Lower leg skin (tissue), 4 donors: ENCODE measurements around the gene FAM228A. TPM values are rescaled to one million over a fixed set of nuclear protein-coding genes. Genes with fewer than 3 reads are reported as not detected.

Experiments
- DNase-seq, 2 donors: peaks; one replicate each; pipeline ENCODE4 v3.0.0-alpha.2; 2019; ENCODE audit warnings: low spot score in 2 of 2
- H3K4me3 ChIP-seq: fragments of 200-600 bp; sonication (generic); 2 replicates; pipeline ENCODE4 v1.5.1; 2017; ENCODE audit warnings: mild to moderate bottlenecking, low read depth; ENCODE audit not compliant: poor library complexity, severe bottlenecking
- CTCF ChIP-seq, 3 donors: fragments of 450-650 bp; IDR thresholded peaks; one replicate each; pipeline ENCODE4 v1.5.1; 2016; ENCODE audit warnings: antibody characterized with exemption in 3 of 3, mild to moderate bottlenecking in 3 of 3, moderate library complexity in 2 of 3
- POLR2A ChIP-seq, 2 donors: fragments of 450-650 bp; IDR thresholded peaks; one replicate each; pipeline ENCODE4 v1.6.1; 2016 to 2017; ENCODE audit warnings: antibody characterized with exemption in 2 of 2, mild to moderate bottlenecking in 1 of 2, moderate library complexity in 1 of 2
- WGBS, 2 donors: methylation state at CpG; one replicate each; pipeline ENCODE4 v1.1.5; 2018; 5-methylcytosine and 5-hydroxymethylcytosine counted together
- intact Hi-C: fragments of 100-400 bp; cut with DNase I; formaldehyde crosslinking; loops from one replicate; pipeline ENCODE4 v1.15.0; 2023; ENCODE audit warnings: low total_unique reads
- total RNA-seq, 4 donors: library from RNA; depleted of rRNA; stranded (reverse); fragments of >200 nt; gene quantifications; one replicate each; pipeline ENCODE4 v1.1.0, GENCODE V29; 2016

Gene FAM228A
- total RNA-seq, 4 donors from 2014 or later = 0.25 to 0.26 TPM; not detected in 2

DNA sequence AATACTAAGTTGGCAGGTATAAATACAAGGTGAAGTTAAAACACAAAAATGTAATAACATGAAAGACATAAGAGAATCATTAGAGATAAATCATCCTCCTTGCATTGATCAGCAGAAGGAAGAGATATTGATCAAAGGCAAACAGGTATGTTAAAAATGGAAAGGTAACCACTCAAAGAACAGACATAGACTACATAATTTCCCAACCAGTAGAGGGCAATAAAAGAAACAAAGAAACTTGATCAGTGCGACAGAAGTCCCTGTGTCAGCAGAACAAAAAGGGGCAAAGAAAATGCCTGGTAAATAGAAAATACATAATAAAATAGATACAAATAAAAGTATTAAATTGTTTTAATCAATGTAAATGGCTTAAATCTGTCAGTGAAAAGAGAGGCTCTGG, 53.6 kb downstream of the FAM228A start:
- WGBS, 2 donors = 42 to 58% methylated on average over 1 of the region's 1 CpG
- intact Hi-C loops = no loop called here
- DNase-seq = no peak
- H3K4me3 ChIP-seq = no peak overlapping the region
- TF ChIP-seq POLR2A (IDR thresholded peaks at IDR 0.05) = no peak
- TF ChIP-seq CTCF (IDR thresholded peaks at IDR 0.05) = no peak

DNA sequence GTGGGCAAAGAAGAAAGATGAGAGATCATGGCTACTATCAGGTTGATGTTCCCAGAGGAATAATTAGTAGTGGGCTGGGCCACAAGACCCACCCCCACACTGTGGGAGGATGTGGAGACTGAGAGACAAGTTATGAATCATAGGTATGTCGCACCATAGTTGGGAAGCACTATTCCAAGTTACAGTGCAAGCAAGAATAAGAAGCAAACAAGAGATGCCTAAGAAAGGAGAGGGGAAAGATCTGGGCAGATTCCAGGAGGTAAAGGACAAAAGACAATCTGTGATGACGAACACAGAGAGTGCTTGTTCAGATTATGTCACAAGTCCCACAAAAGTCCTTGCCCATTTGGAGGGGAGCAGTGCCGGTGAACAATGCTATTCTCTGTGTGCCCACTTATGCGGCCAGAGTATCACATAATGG, 56.6 kb downstream of the FAM228A start:
- no peak for DNase-seq
- 73 to 82% methylated on average over 4 of the region's 4 CpGs for WGBS, 2 donors
- H3K4me3 ChIP-seq = no peak overlapping the region
- intact Hi-C loops = no loop called here
- TF ChIP-seq CTCF (IDR thresholded peaks at IDR 0.05) = no peak
- TF ChIP-seq POLR2A (IDR thresholded peaks at IDR 0.05) = no peak

DNA sequence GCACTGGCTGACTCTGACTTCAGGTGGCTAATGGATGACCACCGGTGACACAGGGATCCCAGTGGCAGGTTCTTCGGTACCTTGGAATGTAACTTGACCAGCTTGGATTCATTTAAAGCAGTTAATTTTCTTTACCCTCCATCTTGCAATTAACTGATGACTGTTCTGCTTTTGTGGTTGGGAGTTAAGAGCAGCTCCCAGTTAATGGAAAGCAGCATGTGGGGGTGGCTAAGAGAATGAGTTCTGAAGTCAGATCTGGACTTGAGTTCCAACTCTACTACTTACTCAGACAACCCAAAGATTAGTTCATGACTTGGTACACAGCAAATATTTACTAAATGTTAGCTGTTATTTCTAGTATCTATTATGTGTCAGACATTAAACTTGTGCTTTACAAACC, 58.5 kb downstream of the FAM228A start:
- no peak for DNase-seq
- 76 to 91% methylated on average over 2 of the region's 2 CpGs for WGBS, 2 donors
- H3K4me3 ChIP-seq = no peak overlapping the region
- TF ChIP-seq CTCF (IDR thresholded peaks at IDR 0.05) (no peak), POLR2A (IDR thresholded peaks at IDR 0.05) (no peak)
- intact Hi-C loops = no loop called here

DNA sequence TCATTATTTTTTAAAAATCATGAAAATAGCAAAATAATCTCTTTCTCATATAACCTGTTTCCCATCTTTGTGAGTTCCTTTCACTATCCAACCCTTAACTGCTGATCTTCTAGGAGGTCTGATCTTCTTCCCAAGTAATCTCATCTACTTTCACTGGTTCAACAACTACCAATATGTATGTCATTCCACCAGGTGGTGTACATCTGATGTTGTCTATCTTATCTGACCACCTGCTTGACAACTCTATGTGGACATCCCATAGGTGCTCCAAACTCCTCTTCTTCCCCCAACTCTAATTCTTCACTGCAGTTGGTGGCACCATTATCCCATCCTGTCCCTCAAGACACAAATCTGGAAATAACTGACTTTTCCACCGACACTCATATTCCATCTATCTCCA, 62.5 kb downstream of the FAM228A start:
- WGBS, 2 donors = 88 to 97% methylated on average over 1 of the region's 1 CpG
- no peak overlapping the region for H3K4me3 ChIP-seq
- TF ChIP-seq POLR2A (IDR thresholded peaks at IDR 0.05) (no peak), CTCF (IDR thresholded peaks at IDR 0.05) (no peak)
- intact Hi-C loops = no loop called here
- DNase-seq = no peak

GRCh38 chr2:24238158-24238557, 63.3 kb downstream of the FAM228A start:
- DNase-seq = no peak
- intact Hi-C loops = no loop called here
- TF ChIP-seq POLR2A (IDR thresholded peaks at IDR 0.05) (no peak), CTCF (IDR thresholded peaks at IDR 0.05) (no peak)
- no peak overlapping the region for H3K4me3 ChIP-seq
- WGBS, 2 donors = 96 to 98% methylated on average over 2 of the region's 2 CpGs

GRCh38 chr2:24239553-24239952, 64.7 kb downstream of the FAM228A start:
- DNase-seq = no peak
- H3K4me3 ChIP-seq = no peak overlapping the region
- WGBS, 2 donors = 98% methylated on average over 1 of the region's 1 CpG
- intact Hi-C loops = no loop called here
- TF ChIP-seq POLR2A (IDR thresholded peaks at IDR 0.05) (no peak), CTCF (IDR thresholded peaks at IDR 0.05) (no peak)
